GM21786 (cell line): Measurements from ENCODE around the gene COX19.

ENCODE experiments used
- ATAC-seq: cut with Tn5 transposase; IDR thresholded peaks from one replicate; pipeline ENCODE4 v1.9.1; 2021; ENCODE audit not compliant: unreplicated experiment

The COX19 gene, protein sequence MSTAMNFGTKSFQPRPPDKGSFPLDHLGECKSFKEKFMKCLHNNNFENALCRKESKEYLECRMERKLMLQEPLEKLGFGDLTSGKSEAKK

DNA sequence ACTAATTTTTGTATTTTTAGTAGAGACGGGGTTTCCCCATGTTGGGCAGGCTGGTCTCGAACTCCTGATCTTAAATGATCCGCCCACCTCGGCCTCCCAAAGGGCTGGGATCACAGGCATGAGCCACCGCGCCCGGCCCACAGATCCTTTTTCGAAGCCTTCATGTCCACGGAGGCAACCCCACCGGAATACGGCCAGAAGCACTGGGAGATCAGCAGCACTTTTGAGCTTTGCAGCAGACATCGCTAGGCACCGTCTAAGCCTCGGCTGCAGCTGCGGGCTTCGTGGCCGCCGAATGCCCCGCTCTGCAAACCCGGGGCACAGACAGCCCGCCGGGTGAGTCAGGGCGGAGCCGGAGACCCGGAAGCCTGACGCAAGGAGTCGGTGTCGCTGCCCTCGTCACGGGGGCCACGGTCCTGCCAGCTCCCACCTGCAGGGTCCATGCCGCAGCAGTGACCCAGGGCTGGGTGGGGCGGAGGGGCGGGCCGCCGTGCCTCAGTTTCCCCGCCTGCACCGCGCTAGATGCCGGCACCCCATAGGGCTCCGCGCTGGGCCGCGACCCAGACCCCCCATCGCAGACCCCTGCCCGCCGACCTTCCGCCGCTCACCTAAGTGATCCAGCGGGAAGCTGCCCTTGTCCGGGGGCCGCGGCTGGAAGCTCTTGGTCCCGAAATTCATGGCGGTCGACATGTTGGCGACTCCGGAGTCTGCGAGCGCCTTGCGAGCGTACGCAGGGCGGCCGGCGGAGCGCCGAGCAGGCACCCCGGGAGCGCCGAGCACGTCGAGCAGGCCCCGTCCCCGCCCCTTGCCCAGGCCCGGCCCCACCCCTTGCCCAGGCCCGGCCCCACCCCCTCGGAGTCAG lies at the start of gene COX19:
Gene COX19 (minus strand): TSS at position 730 of the 862 bp plus-strand sequence. CDS start 40 bp downstream, at position 690.
- peak; percentile 47 for ATAC-seq

DNA sequence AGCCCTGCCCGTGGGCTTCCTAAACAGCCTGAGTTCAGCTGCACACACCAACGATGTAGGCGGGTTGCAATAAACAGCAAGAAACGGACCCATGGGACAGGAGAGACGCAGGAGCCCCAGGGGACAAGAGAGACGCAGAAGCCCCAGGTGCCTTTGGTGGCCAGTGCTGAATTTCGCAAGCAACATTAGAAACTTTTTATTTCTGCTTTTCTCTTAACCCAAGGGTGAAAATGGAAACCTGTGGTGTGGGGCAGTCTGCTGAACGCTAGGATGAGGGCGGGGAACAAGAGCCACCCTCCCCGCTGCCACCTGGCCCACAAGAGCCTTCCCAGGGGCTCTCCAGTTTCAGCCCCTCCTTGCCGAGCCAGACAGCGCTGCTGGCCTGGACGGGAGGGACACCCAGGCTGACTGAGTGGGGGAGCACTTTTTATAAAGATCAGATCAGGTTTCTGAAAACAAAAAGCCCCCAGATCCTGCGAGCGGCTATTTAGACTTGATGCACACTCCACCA lies 49.0 kb upstream of the COX19 start:
- ATAC-seq: peak; percentile 68

DNA sequence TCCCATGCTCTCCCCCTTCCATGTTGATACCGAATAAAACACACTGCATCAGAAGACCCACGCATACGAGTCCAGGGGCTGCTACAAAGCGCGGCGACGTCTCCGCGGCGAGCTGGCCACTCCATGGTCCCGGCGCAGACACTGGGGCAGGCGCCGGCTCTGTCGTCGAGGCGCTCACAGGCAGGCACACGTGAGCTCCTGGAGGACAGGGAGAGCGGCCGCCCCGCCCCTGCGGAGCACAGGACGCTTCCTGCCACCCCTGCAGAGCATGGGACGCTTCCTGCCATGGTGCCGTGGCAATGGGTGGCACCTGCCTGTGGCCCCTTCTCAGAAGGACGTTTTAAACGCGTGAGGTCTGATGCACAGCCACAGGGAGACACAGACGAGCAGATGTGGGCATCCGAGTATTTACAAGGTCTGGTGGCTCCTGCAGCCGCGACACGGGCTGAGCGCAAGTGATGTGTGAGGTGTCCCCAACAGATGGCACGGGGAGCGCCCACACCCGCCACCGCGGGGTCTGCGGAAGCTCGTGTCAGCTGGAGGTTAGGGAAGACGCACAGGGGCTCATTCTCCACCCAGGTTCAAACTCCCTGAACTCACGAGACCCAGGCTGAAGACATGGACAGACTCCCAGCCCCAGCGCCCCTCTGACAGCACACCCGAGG lies 47.6 kb upstream of the COX19 start:
- no peak for ATAC-seq

DNA sequence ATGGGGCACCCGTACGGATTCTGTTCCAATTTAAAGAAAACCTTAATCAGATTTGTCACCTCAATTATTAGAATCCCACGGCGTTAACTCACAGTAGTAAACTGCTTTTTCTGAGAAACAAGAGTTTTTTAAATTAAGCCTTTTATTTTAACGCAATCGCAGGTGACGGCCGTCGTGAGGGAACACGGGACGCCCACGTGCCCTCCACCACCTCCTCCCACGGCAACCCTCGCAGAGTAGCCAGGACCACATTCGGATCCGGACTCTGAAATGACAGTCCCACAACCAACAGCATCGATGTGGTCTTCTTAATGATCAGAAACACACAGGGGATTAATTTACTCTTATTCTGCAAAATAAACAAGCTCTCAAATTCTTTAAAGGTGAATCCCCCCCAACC lies 47.0 kb upstream of the COX19 start:
- no peak for ATAC-seq

DNA sequence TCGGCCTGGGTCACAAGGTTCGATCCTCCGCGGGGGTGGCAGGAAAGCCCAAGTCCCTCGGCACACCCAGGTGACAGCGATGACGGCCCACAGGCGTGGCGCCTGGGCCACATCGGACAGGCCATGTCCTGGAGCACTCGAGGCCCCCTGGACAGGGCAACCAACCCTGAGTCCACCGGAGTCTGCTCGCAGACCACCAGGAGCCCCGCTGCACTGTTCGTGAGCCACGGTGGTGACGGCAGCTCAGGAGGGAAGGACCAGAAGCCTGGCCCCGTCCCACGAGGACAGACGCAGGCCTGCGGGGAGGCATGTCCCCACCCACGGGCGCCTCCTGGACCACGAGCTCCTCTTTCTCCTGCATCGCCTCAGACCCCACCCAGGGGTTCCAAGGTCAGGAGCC lies 46.6 kb upstream of the COX19 start:
- no peak for ATAC-seq

DNA sequence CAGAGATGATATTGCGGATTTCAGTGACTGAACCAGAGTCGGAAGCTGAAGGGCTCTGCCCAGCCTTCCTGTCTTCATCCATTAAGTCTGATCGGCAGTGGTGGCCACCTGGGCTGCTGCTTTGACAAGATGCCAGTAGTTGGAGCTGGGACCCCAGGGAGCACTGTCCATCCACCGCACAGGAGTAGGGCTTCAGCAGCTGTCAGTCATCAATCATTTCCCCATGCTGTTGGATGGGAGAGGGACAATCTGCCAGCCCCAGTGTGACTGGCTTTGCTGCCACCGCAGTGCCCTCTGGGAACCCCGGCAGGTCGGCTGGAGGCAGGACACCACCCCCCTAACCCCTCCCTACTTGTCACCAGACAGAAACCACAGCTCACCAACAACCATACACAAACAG lies 46.0 kb upstream of the COX19 start:
- no peak for ATAC-seq

DNA sequence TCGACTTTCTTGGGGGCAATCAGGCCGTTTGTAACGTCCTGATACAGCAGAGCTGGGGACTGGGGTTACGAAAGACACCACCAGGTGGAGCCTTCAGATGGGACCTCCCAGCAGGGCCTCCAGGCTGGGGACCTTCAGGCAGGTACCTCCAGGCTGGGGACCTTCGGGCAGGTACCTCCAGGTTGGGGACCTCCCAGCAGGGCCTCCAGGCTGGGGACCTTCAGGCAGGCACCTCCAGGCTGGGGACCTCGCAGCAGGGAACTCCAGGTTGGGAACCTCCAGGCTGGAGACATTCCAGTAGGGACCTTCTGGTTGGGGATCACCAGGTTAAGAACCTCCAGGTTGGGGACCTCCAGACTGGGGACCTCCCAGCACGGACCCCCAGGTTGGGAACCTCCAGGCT lies 45.5 kb upstream of the COX19 start:
- ATAC-seq: no peak

DNA sequence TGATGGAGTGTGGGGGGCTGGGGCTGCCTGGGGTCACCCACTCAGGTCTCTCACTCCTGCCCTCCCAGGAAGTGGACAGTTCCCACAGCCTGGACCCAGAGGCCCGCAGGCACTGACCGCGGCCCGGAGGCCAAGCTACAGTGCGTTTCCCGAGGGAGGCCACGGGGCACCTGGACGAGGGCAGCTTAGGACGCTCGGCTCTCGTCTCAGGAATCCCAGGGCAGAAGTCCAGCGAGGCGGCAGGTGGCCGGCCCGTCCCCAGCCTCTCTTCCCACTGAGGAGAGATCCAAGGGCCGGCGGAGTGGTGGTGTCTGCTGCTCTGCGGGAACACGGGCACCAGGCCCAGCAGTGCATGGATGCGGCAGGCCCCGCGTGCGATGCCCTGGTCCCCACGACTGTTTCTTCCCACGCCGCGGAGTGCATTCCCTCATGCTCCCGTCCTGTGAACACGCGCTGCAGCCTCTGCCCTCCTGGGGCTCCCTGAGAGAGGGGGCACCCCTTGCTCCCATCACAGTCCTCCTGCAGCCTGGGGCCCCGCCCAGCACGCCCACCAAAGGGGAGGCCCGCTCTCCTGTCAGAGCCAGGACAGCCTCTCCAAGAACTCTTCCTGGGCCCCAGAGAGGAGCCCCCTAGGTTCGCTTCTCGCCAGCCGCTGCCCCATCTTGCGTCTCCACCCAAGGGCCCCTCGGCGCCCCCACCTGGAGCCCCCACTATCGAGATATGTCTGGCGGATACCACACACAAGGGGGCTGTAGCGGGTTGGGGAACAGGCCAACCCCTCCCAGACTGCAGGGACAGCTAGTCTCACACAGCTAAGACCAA lies 44.7 kb upstream of the COX19 start:
- ATAC-seq: no peak

DNA sequence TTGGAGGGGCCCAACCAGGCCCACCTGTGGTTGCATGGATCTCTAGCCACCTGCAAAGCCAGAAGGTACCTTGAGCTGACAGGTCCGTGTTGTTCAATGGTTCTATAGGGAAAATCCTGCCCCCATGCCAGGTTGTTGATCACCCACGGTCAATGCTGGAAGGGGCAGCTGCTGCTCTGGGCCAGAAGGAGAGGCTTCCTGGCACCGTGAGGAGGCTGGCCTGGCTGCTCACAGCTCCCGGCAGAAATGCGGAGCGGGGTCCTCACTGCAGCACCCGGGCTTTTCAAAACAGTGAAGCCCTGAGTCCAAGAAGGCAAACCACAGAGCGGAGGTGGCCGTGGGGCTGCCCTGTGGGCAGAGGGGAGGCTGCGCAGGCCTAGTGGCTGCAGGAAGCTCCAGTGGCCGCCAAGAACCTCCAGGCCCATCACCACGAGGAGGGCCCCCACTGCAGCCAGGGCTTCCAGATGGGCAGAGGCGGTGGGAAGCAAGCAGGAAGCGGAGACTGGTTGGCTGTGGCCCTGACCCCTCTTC lies 44.0 kb upstream of the COX19 start:
- no peak for ATAC-seq

DNA sequence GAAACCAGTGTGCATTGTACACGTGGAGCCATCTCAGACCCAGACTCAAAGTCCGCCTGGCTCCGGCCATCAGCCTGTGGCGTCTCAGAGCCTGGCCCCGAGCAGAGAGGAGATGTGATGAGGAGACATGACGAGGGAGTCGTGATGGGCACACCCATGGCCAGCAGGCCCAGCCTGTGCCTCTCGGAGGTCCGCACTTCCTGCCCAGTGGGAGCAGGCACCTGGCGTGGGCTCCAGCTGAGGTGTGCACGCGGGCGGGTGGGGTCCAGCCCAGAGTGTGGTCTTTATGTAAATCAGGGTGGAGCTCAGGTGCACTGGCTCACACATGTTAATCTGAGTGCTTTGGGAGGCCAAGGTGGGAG lies 43.0 kb upstream of the COX19 start:
- no peak for ATAC-seq

DNA sequence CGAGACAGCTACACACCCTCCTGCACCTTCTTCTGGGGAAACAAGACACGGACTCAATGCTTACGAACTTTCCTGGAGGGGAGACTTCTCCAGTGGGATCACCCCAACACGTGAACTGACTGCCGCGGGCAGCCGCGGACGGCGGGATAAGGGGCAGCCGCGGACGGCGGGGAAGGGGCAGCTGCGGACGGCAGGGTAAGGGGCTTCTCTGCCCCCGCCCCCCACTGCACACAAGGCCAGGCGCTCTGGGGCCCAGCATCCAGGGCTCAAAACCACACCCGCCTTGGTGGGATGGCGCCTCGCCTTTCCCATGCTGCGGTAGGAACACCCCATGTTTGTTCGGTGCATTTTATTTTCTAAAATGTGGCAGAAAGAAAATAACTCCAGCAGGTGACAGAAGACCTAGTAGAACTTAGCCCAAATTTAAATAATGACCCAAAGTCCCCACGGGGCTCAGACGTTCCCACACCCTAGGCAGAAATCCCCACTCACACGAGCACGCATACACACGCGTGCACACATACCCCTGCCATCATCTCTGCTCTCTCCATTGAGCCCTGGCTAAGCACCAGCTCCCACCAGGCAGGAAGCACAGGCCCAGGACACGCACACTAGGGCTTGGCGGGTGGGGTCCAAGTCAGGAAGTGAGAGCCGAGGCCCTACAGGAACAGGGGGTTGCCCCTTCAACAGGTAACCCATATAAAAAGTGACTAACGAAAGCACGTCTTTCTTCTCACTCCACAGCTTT lies 42.4 kb upstream of the COX19 start:
- ATAC-seq: no peak

DNA sequence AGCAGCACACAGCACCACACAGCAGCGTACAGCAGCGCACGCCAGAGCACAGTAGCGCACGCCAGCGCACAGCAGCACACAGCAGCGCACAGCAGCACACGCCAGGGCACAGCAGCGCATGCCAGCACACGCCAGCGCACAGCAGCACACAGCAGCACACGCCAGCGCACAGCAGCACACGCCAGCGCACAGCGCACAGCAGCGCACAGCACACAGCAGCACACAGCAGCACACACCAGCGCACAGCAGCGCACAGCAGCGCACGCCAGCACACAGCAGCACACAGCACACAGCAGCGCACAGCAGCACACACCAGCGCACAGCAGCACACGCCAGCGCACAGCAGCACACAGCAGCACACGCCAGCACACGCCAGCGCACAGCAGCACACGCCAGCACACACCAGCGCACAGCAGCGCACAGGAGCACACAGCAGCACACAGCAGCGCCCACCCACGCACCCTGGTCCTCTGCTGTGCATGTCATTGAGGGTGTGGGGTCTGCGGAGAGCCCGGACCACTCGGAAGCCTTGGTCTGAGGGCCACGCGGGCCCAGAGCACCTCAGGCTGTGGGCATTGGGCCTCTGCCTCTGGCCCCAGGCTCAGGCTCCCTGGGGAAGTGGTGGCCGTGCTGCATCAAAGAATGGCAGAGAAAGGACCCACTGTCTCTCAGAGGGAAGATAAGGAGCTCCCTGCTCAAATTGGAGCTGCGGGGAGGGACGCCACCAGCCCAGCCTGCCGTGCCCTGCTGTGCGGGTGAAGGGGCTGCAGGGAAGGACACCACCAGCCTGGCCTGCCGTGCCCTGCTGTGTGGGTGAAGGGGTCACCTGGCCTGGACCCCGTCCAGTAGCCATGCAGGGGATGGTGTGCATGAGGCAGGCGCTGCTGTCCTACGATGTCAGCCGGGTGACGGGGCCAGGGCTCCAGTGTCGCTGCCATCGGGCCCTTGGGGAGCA lies 41.5 kb upstream of the COX19 start:
- ATAC-seq: no peak

DNA sequence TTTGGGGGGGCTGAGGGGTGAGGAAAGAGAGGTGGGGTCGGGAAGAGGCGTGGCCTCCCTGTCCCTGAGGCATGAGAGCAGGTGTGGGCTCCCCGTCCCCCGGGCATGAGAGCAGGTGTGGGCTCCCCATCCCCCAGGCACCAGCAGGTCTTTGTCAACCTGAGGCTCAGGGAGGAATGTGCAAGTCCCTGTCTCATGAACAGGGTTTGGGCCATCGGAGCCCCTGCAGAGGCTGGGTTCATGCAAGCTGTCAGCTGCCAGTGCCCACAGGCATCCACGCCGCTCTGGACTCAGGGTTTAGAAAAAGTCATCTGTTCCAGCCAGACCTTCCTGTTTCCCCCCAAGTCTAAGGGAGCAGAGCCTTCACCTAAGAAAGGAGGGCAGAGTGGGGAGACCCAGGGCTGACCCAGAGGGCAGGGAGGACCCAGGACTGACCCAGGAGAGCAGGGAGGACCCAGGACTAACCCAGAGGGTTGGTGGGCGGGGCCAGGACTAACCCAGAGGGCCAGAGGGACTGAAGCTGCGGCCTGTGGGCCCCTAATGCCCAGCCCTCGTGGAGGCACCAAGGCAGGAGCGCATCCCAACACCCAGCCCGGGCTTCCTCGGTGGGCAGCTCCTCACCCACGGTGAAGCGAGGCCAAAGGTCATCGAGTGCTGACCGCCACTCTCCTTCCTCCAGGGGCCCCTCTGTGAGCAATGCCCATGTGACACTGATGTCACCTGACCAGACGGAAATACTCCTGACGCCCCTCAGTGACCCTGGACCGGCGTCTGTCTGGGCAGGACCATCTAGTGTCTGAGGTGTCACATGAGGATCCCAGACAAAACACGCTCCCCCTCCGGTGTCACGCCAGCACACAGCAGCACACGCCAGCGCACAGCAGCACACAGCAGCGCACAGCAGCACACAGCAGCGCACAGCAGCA lies 40.1 kb upstream of the COX19 start:
- ATAC-seq: no peak

DNA sequence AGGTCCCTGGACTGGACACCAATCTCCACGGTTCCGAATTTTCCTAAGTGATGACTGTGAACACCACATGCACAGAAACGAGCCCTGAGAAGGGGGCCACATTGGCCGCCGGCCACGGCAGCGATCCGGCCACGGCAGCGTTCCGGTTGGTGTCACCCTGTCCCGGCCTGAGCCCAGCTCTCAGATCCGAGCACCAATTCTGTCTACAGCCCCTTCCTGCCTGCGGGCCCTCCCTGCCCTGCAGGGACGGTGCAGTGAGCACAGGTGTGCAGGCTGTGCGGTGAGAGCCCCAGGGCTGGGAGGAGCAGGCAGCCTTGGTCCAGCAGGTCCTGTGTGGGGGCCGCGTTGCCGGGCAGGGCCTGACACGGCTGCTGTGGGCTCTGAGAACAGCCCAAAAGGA lies 39.3 kb upstream of the COX19 start:
- ATAC-seq: no peak

DNA sequence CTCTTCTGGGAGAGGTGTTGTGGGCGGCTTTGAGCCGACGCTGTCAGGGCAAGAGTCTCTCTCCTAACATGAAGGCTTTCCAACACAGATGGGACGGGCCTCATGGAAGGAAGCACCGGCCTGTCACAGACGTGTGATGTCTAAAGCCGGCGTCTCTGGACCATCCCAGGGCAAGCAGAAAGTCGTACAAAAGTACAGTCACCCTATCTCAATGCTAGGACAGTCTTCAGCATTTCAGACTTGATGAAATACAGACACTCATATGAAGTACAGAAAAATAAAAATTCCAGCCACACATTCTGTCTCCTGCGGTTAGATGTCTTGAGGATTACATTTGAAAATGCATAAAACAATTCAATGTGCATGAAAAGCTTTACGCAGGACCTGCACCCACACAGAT lies 38.2 kb upstream of the COX19 start:
- ATAC-seq: no peak

DNA sequence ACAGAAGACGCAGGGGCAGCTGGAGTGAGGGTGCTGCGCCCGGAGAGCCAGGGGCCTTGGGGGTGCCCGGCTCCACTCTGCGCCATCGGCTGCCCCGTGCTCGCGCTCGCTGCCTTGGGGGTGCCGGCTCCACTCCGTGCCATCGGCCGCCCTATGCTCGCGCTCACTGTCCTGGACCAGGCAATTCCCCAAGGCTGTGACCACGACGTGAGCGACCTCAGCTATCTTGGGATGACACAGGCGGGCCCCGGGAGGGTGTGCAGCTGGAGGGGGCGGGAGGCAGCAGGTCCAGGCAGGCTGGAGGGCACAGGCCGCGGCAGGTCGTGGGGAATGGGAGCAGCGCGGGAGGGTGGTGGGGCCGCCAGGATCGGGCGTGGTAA lies 37.4 kb upstream of the COX19 start:
- ATAC-seq: no peak

DNA sequence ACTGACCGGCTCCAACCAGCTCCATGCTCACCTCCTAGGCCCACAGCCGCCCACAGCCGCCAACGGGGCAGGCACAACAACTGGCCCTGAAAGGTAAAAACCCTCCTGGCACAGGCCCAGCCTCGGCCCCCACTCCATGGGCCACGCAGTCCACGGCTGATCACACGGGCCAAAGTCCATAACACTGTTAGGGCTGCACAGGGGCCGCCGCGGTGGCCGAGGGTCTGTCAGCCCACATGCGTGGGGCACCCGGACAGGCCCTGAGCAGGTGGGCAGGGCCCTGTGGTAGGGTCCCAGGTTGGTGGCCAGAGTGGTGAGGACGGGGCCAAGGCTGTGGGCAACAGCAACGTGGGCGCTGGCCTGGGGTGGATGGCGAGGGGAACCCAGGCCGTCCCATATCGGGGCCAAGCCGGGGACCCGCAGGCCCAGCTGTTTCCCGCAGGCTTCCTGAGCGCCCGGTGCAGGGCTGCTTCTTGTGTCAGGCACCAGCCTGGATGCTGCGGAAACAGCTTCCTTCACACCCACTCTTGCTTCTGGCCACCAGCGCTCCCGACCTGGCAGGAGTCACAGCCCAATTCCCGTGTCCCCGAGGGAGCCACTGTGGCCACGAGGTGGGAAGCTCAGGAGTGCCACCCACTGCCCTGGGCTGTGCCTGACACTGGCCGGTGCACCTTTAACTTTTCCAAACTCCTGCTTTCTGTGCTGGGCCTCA lies 36.8 kb upstream of the COX19 start:
- no peak for ATAC-seq
